ENCODE data around the gene TAGAP.
"Not testable (repeated sequence)": the region's sequence is repeated elsewhere in the genome, so short reads cannot be mapped to it uniquely, and the experiment has no call there.

TAGAP gene

DNA sequence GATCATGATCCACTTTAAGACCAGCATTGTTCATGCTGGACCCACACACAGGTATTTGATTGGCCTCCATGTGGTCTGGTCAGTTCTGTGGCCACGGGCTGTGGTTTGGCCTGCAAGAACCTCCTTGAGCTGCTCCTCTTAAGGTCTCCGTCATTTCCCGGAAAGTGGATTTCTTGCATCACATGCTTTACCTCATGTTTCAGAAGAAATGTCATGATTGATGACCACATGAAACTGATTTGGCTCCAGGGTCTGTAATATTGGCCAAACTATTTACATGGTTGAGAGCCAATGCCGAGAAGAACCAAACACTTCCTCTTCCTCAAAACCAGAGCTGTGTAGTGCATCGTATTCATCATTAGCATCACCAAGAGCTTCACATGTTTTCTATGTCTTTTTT lies 31.6 kb downstream of the TAGAP start:
- no peak overlapping the region for H3K27ac ChIP-seq (ENCODE audit: low read length)
- H3K4me3 ChIP-seq (ENCODE audit: low read length), result no peak overlapping the region
- DNase-seq (ENCODE audit: low read depth, low spot score), result no peak
- H3K9me3 ChIP-seq (ENCODE audit: control insufficient read depth, insufficient read depth, low read length), result no peaks in the 10 kb centered on the region
- no peaks in the 10 kb centered on the region for H3K36me3 ChIP-seq (ENCODE audit: control insufficient read depth, insufficient read depth, low read length)
- H3K4me1 ChIP-seq (ENCODE audit: control insufficient read depth, insufficient read depth, low read length), result no peaks in the 10 kb centered on the region
- WGBS (ENCODE audit: insufficient coverage, insufficient read length), result no CpG with 5 or more reads among the region's 5 CpGs
- H3K27me3 ChIP-seq (ENCODE audit: control insufficient read depth, insufficient read depth, low read length), result no peaks in the 10 kb centered on the region

DNA sequence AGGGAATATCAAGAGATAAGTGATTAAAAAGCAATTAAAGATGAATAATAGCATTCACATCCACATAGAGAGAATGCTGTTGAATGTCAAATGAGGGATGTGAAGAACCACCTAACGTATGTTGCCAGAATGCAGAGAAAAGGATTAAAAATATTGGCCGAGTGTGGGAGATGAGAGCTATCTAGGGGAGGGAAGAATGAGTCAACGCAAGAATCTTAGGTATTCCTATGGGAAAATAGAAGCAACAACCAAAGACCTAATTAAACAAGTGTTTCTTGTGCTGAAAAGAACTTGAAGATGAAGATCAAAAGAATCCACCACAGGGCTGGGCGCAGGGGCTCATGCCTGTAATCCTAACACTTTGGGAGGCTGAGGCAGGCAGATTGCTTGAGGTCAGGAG lies 32.6 kb downstream of the TAGAP start:
- no CpG with 5 or more reads among the region's 4 CpGs for WGBS (ENCODE audit: insufficient coverage, insufficient read length)
- no peaks in the 10 kb centered on the region for H3K27me3 ChIP-seq (ENCODE audit: control insufficient read depth, insufficient read depth, low read length)
- DNase-seq (ENCODE audit: low read depth, low spot score), result no peak
- no peaks in the 10 kb centered on the region for H3K4me1 ChIP-seq (ENCODE audit: control insufficient read depth, insufficient read depth, low read length)
- H3K36me3 ChIP-seq (ENCODE audit: control insufficient read depth, insufficient read depth, low read length), result no peaks in the 10 kb centered on the region
- H3K27ac ChIP-seq (ENCODE audit: low read length), result no peak overlapping the region
- H3K9me3 ChIP-seq (ENCODE audit: control insufficient read depth, insufficient read depth, low read length), result no peaks in the 10 kb centered on the region
- no peak overlapping the region for H3K4me3 ChIP-seq (ENCODE audit: low read length)

DNA sequence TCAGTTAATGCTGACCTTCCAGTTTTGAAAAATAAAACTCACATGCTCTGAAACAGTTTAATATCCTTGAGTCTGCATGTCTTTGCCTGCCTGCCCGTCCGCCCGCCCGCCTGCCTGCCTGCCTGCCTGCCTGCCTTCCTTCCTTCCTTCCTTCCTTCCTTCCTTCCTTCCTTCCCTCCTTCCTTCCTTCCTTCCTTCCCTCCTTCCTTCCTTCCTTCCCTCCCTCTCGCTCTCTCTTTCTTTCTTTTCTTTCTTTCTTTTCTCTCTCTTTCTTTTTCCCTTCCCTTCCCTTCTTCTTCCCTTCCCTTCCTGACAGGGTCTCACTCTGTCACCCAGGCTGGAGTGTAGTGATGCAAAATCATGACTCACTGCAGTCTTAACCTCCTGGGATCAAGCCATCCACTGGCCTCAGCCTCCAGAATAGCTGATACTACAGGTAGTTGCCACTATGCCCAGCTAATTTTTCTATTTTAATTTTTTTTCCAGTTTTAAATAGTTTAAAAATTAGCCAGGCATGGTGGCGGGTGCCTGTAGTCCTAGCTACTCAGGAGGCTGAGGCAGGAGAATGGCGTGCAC lies 34.7 kb downstream of the TAGAP start:
- DNase-seq (ENCODE audit: low read depth, low spot score); H3K9me3 ChIP-seq (ENCODE audit: control insufficient read depth, insufficient read depth, low read length); H3K36me3 ChIP-seq (ENCODE audit: control insufficient read depth, insufficient read depth, low read length); H3K4me1 ChIP-seq (ENCODE audit: control insufficient read depth, insufficient read depth, low read length); H3K27ac ChIP-seq (ENCODE audit: low read length); H3K4me3 ChIP-seq (ENCODE audit: low read length); H3K27me3 ChIP-seq (ENCODE audit: control insufficient read depth, insufficient read depth, low read length): not testable (repeated sequence)
- no CpG with 5 or more reads among the region's 7 CpGs for WGBS (ENCODE audit: insufficient coverage, insufficient read length)

DNA sequence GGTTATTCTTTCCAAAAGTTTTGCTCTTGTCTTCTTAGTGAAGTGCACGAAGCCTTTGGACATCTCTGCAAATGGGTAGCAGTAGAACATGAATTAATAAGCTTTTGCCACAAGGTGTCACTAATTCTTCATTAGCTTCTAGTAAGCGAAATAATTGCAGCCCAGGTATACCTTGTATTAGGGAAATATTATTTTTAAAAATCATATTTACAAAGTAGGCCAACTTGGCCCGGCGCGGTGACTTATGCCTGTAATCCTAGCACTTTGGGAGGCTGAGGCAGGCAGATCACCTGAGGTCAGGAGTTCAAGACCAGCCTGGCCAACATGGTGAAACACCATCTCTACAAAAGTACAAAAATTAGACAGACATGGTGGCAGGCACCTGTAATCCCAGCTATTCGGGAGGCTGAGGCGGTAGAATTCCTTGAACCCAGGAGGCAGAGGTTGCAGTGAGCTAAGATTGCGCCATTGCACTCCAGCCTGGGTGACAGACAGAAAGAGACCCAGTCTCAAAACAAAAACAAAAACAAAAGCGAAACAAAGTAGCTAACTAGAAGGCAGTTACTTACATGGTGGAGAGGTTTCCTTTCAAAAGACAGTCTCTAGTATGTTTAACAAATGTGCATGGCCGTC lies 36.0 kb downstream of the TAGAP start:
- Histone ChIP-seq H3K36me3 (ENCODE audit: control insufficient read depth, insufficient read depth, low read length) (no peaks in the 10 kb centered on the region), H3K4me3 (ENCODE audit: low read length) (no peak overlapping the region), H3K9me3 (ENCODE audit: control insufficient read depth, insufficient read depth, low read length) (no peaks in the 10 kb centered on the region), H3K27ac (ENCODE audit: low read length) (no peak overlapping the region), H3K27me3 (ENCODE audit: control insufficient read depth, insufficient read depth, low read length) (no peaks in the 10 kb centered on the region), H3K4me1 (ENCODE audit: control insufficient read depth, insufficient read depth, low read length) (no peaks in the 10 kb centered on the region)
- no peak for DNase-seq (ENCODE audit: low read depth, low spot score)
- WGBS (ENCODE audit: insufficient coverage, insufficient read length), result no CpG with 5 or more reads among the region's 10 CpGs

DNA sequence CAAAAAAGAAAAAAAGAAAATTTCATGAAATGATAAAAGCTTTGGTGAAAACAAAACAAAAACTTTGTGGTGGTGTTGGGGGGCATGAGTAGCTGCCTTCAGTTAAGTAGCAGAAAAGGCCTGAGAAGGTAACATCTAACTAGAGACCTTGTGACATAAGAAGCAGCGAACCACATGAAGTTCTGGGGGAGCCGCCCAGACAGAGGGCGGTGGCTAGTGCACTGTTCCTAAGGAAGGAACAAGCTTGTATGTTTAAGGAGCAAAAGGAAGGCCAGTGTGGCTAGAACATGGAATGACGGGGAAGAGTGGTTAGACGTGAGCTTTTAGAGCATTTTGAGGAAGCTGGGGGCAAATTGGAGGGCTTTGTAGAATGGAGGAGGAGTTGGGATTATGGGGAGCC lies 37.3 kb downstream of the TAGAP start:
- H3K36me3 ChIP-seq (ENCODE audit: control insufficient read depth, insufficient read depth, low read length), result no peaks in the 10 kb centered on the region
- H3K27me3 ChIP-seq (ENCODE audit: control insufficient read depth, insufficient read depth, low read length), result no peaks in the 10 kb centered on the region
- no peak for DNase-seq (ENCODE audit: low read depth, low spot score)
- no peaks in the 10 kb centered on the region for H3K9me3 ChIP-seq (ENCODE audit: control insufficient read depth, insufficient read depth, low read length)
- no peak overlapping the region for H3K4me3 ChIP-seq (ENCODE audit: low read length)
- no CpG with 5 or more reads among the region's 5 CpGs for WGBS (ENCODE audit: insufficient coverage, insufficient read length)
- no peak overlapping the region for H3K27ac ChIP-seq (ENCODE audit: low read length)
- H3K4me1 ChIP-seq (ENCODE audit: control insufficient read depth, insufficient read depth, low read length), result no peaks in the 10 kb centered on the region

DNA sequence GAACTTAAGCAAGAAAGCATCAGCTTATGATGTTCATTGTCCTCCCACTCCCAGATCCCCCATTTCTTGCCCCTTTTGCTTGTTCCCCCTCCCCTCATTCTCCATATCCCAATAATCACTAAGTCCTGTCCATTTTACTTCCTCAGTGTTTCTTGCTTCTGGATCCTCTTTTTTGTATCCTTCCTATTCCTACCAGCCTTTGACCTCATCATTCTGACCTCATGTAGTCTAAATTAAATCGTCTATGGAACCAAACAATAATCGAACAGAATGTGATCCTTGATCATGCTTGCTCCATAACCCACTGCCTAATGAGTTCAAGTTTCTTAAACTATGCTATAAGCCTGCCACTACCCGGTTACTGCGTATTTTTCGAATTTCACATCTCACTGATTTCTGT lies 39.4 kb downstream of the TAGAP start:
- Histone ChIP-seq H3K4me3 (ENCODE audit: low read length) (no peak overlapping the region), H3K27me3 (ENCODE audit: control insufficient read depth, insufficient read depth, low read length) (no peaks in the 10 kb centered on the region), H3K27ac (ENCODE audit: low read length) (no peak overlapping the region), H3K4me1 (ENCODE audit: control insufficient read depth, insufficient read depth, low read length) (no peaks in the 10 kb centered on the region), H3K36me3 (ENCODE audit: control insufficient read depth, insufficient read depth, low read length) (no peaks in the 10 kb centered on the region), H3K9me3 (ENCODE audit: control insufficient read depth, insufficient read depth, low read length) (no peaks in the 10 kb centered on the region)
- no CpG with 5 or more reads among the region's 5 CpGs for WGBS (ENCODE audit: insufficient coverage, insufficient read length)
- no peak for DNase-seq (ENCODE audit: low read depth, low spot score)

DNA sequence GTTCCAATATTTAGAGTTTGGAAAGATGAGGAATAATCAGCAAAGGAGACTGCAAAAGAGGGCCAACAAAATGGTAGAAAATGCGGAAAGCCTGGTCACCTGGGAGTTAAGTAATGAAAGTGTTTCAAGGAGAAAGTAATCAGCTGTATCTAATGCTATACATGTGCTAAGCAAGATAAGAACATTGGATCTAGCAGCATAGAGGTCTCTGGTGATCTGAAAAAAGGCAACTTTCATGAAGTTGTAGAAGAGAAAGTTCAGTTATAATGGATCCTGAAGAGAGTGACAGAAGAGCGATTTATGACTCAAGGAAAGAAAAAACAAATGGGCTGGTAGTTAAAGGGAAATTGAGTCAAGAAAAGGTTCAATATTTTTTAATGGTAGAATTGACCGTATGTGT lies 40.2 kb downstream of the TAGAP start:
- WGBS (ENCODE audit: insufficient coverage, insufficient read length), result 100% methylated on average over 1 of the region's 3 CpGs
- no peak overlapping the region for H3K4me3 ChIP-seq (ENCODE audit: low read length)
- no peaks in the 10 kb centered on the region for H3K4me1 ChIP-seq (ENCODE audit: control insufficient read depth, insufficient read depth, low read length)
- DNase-seq (ENCODE audit: low read depth, low spot score), result no peak
- no peaks in the 10 kb centered on the region for H3K27me3 ChIP-seq (ENCODE audit: control insufficient read depth, insufficient read depth, low read length)
- no peaks in the 10 kb centered on the region for H3K36me3 ChIP-seq (ENCODE audit: control insufficient read depth, insufficient read depth, low read length)
- H3K9me3 ChIP-seq (ENCODE audit: control insufficient read depth, insufficient read depth, low read length), result no peaks in the 10 kb centered on the region
- H3K27ac ChIP-seq (ENCODE audit: low read length), result no peak overlapping the region

DNA sequence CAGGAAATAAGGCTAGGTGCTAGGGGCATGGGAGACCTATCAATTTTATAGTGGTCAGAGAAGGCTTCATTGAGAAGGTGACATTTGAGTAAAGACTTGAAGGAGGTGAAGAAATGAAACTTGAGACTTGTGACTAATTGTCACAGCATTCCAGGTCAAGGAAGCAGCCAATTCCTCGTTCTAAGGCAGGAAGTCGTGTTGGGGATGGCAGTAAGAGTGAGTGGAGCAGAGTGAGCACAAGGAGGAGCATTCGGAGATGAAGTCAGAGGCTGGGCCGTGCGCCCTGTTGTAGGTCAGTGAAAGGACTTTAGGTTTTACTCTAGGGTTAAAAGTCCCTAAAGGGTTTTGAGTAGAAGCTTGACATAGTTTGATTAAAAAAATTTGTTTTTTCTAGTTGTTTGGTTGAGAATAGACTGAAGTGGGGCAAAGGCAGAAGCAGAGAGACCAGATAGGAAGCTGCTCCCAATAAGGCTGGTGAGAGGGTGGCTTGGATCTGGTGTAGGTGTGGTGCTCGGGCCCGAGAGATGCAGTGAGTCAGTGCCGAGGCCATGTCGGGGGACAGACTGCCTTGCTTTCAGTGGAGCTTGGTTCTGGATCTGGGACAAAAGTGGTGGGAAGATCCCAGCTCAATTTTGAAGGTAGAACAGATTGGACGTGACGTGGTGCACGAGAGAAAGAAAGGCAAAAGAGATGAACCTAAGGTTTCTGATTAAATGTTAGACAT lies 42.2 kb downstream of the TAGAP start:
- Histone ChIP-seq H3K4me1 (ENCODE audit: control insufficient read depth, insufficient read depth, low read length) (0 out of 2 replicates have a peak, but pooled peaks cover 4% of the 10 kb centered on the region), H3K4me3 (ENCODE audit: low read length) (no peak overlapping the region), H3K36me3 (ENCODE audit: control insufficient read depth, insufficient read depth, low read length) (no peaks in the 10 kb centered on the region), H3K27me3 (ENCODE audit: control insufficient read depth, insufficient read depth, low read length) (no peaks in the 10 kb centered on the region), H3K27ac (ENCODE audit: low read length) (no peak overlapping the region), H3K9me3 (ENCODE audit: control insufficient read depth, insufficient read depth, low read length) (no peaks in the 10 kb centered on the region)
- WGBS (ENCODE audit: insufficient coverage, insufficient read length), result no CpG with 5 or more reads among the region's 12 CpGs
- no peak for DNase-seq (ENCODE audit: low read depth, low spot score)

DNA sequence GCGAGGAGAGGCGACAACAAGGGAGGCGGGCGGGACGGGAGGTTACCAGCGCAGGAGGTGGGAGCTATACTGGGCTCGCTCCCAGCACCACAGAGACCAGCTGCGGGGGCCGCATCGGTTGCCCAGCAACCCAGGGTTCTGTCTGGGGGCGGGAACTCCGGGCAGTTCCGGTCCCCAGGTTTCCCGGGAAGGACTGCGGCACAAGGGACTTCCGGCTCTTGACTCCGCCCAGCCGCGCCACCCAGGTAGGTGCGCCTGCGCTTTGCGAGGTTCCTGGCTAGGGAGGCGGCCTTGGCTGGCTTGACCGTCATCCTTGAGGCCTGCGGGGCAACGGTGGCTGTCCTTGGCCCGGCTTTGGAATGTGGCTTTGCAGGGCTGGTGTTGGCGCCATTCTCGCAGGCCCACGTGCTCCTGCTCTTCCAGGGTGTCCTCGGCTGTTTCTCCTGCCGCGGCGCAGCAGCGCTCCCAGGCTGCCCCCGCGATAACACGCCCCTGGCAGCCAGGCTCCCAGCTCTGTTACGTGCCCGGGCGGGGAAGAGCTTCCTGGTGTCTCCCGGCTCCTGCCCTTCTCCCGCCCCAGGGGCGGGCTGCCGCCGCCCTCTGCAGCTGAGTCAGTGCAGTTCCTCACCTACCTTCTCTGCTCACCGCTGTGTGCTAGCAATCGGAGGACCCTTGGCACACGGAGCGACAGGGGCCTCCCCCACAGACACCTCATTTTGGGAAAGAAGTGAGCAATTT lies 45.0 kb downstream of the TAGAP start, which contains the start of gene RSPH3:
Gene RSPH3 (minus strand): TSS at position 537 of the 738 bp plus-strand sequence. CDS start 652 bp downstream, outside the sequence.
- no peaks in the 10 kb centered on the region for H3K36me3 ChIP-seq (ENCODE audit: control insufficient read depth, insufficient read depth, low read length)
- peak within 1 kb of the TSS; percentile 59; the same call in 1 of the 2 replicates for H3K4me3 ChIP-seq (ENCODE audit: low read length)
- peak; percentile 93 for DNase-seq (ENCODE audit: low read depth, low spot score)
- H3K27ac ChIP-seq (ENCODE audit: low read length), result no peak within 1 kb of the TSS
- 0 out of 2 replicates have a peak, but pooled peaks cover 4% of the 10 kb centered on the region for H3K4me1 ChIP-seq (ENCODE audit: control insufficient read depth, insufficient read depth, low read length)
- no peaks in the 10 kb centered on the region for H3K27me3 ChIP-seq (ENCODE audit: control insufficient read depth, insufficient read depth, low read length)
- WGBS (ENCODE audit: insufficient coverage, insufficient read length), result no CpG with 5 or more reads among the region's 50 CpGs
- no peaks in the 10 kb centered on the region for H3K9me3 ChIP-seq (ENCODE audit: control insufficient read depth, insufficient read depth, low read length)

DNA sequence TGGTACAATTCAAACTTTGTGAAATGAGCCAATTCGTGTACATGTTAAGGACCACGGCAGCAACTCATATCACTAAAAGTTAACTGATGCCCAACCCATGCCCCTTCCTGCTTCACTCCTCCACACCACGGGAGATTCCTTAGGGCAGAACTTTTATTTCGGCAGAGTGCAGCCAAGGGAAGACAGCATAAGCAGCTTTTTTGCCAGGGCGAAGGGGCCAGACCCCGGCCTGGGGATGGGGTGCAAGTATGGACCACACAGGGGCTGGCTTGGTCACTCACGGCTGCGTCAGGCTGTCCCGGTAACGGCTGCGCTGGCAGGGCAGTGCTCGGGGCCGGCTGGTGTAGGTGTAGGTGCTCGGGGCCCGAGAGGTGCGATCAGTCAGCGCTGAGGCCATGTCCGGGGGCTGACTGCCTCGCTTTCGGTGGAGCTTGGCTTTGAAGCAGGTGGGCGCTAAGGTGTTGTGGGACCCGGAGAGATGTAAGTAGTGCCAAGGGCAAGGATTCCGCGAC lies 45.6 kb downstream of the TAGAP start:
- WGBS (ENCODE audit: insufficient coverage, insufficient read length), result no CpG with 5 or more reads among the region's 24 CpGs
- no peak for DNase-seq (ENCODE audit: low read depth, low spot score)
- H3K27ac ChIP-seq (ENCODE audit: low read length), result no peak overlapping the region
- no peaks in the 10 kb centered on the region for H3K9me3 ChIP-seq (ENCODE audit: control insufficient read depth, insufficient read depth, low read length)
- no peaks in the 10 kb centered on the region for H3K27me3 ChIP-seq (ENCODE audit: control insufficient read depth, insufficient read depth, low read length)
- no peaks in the 10 kb centered on the region for H3K36me3 ChIP-seq (ENCODE audit: control insufficient read depth, insufficient read depth, low read length)
- 0 out of 2 replicates have a peak, but pooled peaks cover 4% of the 10 kb centered on the region for H3K4me1 ChIP-seq (ENCODE audit: control insufficient read depth, insufficient read depth, low read length)
- peak overlapping the region; percentile 58; the same call in 1 of the 2 replicates for H3K4me3 ChIP-seq (ENCODE audit: low read length)

Data from iPS DF 6.9 (cell line).